Stimulated activated naive CD8-positive, alpha-beta T cell treated with anti-CD3 and anti-CD28 coated beads, Interleukin-15, amount 100 ng/mL, for 72 hours (primary cell): ENCODE measurements around the gene SEC61A2.
A peak's percentile ranks its signal among the peaks of the same experiment; 100 is the strongest.

Experiments used
- ATAC-seq: fragments of 150-1000 bp; cut with Tn5 transposase; 2 replicates; pipeline ENCODE4 v1.10.0; 2021; ENCODE audit warnings: mild to moderate bottlenecking, moderate library complexity
- DNase-seq, 2 donors: peaks; one replicate each; pipeline ENCODE4 v3.0.0; 2021 to 2022
- H3K27ac Mint-ChIP-seq, 2 donors: one replicate each; pipeline ENCODE4 v1.8.0; 2022; ENCODE audit warnings: mild to moderate bottlenecking in 2 of 2, mixed read lengths in 2 of 2, moderate library complexity in 2 of 2
- H3K27me3 Mint-ChIP-seq: one replicate; pipeline ENCODE4 v1.8.0; 2022; ENCODE audit warnings: mixed read lengths
- H3K4me1 Mint-ChIP-seq: one replicate; pipeline ENCODE4 v1.8.0; 2022; ENCODE audit warnings: mild to moderate bottlenecking, mixed read lengths
- H3K4me3 Mint-ChIP-seq, 2 donors: one replicate each; pipeline ENCODE4 v1.8.0; 2022; ENCODE audit warnings: mild to moderate bottlenecking in 2 of 2, mixed read lengths in 2 of 2, moderate library complexity in 1 of 2
- H3K9me3 Mint-ChIP-seq, 2 donors: one replicate each; pipeline ENCODE4 v1.8.0; 2022; ENCODE audit warnings: mixed read lengths in 2 of 2

The SEC61A2 gene

DNA sequence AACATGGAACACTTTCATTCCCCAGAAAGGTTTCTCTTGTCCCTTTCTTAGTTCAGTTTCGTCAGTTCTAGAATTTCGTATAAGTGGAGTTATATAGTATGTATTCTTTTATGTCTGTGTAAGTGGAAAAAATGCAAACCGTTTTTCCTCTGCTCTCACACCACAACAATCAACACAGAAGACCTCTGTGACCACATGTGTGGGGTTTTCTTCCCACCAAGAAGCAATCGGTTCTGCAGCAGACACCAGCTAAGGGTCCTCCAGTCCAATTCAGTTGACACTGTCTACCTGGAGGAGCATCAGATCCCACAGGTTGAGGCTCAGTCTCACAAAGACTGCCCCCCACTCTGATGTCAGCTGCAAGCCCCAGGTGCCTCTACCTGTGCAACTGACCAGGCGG is 72.7 kb downstream of the SEC61A2 start:
- Mint-ChIP-seq H3K27me3 (no peaks in the 10 kb centered on the region), H3K4me1 (peaks cover 43% of the 10 kb centered on the region), H3K27ac (no peak overlapping the region), H3K4me3 (no peak overlapping the region), H3K9me3 (no peaks in the 10 kb centered on the region)
- no peak for DNase-seq
- ATAC-seq = no peak

DNA sequence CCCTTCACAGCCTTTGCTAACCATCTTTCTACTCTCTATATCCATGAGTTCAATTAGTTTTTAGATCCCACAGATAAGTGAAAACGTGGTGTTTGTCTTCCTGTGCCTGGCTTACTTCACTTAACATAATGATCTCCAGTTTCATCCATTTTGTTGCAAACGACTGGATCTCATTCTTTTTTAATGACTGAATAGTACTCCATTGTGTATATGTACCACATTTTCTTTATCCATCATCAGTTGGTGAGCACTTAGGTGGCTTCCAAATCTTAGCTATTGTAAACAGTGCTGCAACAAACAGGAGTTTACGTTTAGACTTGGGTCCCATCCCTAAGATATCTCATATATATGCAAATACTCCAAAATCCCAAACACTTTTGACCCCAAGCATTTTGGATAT is 75.6 kb downstream of the SEC61A2 start:
- no peak overlapping the region for H3K27ac Mint-ChIP-seq
- no peak for ATAC-seq
- H3K4me3 Mint-ChIP-seq = no peak overlapping the region
- peaks cover 35% of the 10 kb centered on the region for H3K4me1 Mint-ChIP-seq
- no peaks in the 10 kb centered on the region for H3K27me3 Mint-ChIP-seq
- H3K9me3 Mint-ChIP-seq = no peaks in the 10 kb centered on the region
- DNase-seq = no peak

DNA sequence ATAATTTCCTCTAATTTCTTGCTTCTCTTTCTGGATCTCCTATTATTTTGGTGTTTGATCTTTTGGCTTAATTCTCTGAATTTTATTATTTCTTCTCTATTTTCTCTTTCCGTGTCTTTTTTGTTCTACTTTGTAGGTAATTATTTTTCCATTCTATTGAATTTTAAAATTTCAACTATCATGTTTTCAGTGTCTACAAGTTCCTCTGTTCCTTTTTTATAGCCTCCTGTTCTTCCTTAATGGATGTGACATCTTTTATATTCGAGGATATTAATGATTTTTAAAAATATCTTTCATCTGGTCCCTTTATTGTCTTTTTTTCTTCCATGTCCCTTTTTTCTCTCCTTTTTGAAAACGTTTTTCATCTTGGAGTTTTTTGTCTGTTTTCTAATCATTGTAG is 77.6 kb downstream of the SEC61A2 start:
- no peak overlapping the region for H3K27ac Mint-ChIP-seq

DNA sequence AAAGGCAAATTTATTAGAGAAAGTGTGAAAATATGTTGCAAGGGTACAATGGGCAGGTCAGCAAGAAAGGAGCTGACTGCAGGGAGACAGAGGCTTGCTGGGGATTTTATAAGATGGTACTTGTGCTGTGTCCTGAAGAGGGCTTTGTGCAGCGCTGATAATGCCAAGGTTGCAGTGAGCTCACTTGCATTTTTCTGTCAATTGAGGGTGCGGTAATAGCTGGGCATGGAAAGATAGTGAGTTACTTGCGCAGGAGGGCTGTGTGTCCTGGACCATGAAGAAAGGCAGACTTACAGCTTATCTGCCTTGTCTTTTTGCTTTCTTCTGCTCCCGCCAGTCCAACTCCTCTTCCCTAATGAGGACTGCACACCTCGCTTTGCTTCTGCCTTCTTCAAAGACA is 79.0 kb downstream of the SEC61A2 start:
- Mint-ChIP-seq H3K27ac (peak overlapping the region in 1 of 2 donors; percentile 8), H3K4me3 (no peak overlapping the region), H3K27me3 (no peaks in the 10 kb centered on the region), H3K9me3 (no peaks in the 10 kb centered on the region), H3K4me1 (peaks cover 12% of the 10 kb centered on the region)
- no peak for ATAC-seq
- no peak for DNase-seq

More for the DNA sequence above, 77.6 kb downstream of the SEC61A2 start:
- no peak for ATAC-seq
- Mint-ChIP-seq H3K4me1 (peaks cover 19% of the 10 kb centered on the region), H3K27me3 (no peaks in the 10 kb centered on the region), H3K4me3 (no peak overlapping the region), H3K9me3 (no peaks in the 10 kb centered on the region)
- DNase-seq = no peak

DNA sequence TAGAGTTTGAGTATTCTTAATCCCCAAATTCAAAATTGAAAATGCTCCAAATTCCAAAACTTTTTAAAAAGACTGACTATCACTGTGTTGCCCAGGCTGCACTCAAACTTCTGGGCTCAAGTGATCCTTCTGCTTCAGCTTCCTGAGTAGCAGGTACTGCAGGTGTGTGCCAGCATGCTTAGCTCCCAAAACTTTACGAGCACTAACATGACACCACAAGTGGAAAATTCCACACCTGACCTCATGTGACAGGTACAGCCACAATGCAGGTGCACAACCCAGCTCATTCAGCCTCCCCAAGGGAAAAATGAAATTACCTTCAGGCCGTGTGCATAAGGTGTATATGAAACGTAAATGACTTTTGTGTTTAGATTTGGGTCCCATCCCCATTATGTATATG is 83.0 kb downstream of the SEC61A2 start:
- H3K4me3 Mint-ChIP-seq = no peak overlapping the region
- no peak overlapping the region for H3K27ac Mint-ChIP-seq
- no peaks in the 10 kb centered on the region for H3K9me3 Mint-ChIP-seq
- no peaks in the 10 kb centered on the region for H3K27me3 Mint-ChIP-seq
- ATAC-seq = no peak
- H3K4me1 Mint-ChIP-seq = peaks cover 19% of the 10 kb centered on the region
- no peak for DNase-seq

DNA sequence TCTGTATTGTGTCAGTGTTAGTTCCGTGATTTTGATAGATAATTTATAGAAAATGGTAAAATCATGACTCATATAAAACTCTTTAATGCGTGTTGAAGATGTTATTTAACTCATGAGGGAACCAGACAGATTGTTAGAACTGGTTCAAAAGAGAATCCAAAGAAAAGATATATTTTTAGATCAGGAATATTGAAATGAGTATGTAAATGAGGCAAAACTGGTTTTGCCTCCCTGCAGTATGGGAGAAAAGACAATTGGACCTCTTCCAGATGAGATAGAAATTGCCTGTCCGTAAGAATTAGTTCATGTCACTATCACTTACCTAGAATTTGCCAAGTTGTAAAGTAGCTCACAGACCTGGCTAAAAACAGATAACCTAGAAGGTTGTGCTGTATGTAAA is 84.1 kb downstream of the SEC61A2 start:
- DNase-seq (no peak), ATAC-seq (no peak)
- H3K9me3 Mint-ChIP-seq = no peaks in the 10 kb centered on the region
- no peaks in the 10 kb centered on the region for H3K27me3 Mint-ChIP-seq
- H3K27ac Mint-ChIP-seq = no peak overlapping the region
- peaks cover 12% of the 10 kb centered on the region for H3K4me1 Mint-ChIP-seq
- no peak overlapping the region for H3K4me3 Mint-ChIP-seq

DNA sequence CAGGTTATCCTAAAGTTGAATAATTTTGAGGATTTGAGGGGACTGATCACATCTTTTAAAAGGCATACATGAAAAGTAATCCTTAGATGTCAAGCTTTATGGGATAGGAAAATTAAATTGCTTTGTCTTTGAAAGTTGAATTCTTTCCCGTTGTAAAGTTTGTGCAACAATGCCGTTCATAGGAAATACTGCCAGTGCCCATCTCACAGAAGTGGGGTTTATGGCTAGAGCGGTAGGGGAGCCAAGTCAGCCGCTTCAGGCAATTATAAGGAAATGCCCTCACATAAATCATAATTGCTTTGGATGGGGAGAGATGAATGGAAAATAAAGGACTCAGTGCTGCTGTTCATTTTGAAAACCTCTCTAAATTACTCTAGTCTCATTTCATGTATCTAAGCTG is 84.6 kb downstream of the SEC61A2 start:
- no peak for ATAC-seq
- no peak overlapping the region for H3K4me3 Mint-ChIP-seq
- peak overlapping the region in 1 of 2 donors; percentile 93 for H3K27ac Mint-ChIP-seq
- H3K4me1 Mint-ChIP-seq = peaks cover 12% of the 10 kb centered on the region
- no peak for DNase-seq
- no peaks in the 10 kb centered on the region for H3K27me3 Mint-ChIP-seq
- no peaks in the 10 kb centered on the region for H3K9me3 Mint-ChIP-seq

DNA sequence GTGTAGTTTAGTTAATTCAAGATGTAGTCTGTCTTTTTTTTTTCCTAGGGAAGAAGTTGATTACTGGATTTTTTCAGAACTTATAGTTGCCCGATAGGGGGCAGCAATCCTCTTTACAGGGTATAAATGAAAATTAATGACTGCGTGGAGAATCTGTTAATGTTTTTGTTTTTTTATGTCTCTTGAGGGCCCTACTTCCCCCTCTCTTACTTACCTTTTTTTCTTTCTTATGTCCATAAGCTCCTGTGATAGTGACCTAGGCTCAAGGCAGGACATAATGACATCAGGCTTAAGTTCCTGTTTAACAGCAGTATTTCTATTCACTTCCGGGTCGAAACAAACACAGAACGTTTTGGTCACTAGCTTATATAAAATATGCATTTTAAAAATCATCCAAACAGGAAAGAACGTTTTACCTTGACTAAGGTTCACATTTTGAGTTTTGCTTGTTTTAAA is 85.3 kb downstream of the SEC61A2 start:
- H3K27me3 Mint-ChIP-seq = no peaks in the 10 kb centered on the region
- no peaks in the 10 kb centered on the region for H3K9me3 Mint-ChIP-seq
- DNase-seq (peak in 1 of 2 donors; percentile 23), ATAC-seq (no peak)
- H3K4me1 Mint-ChIP-seq = peaks cover 12% of the 10 kb centered on the region
- H3K27ac Mint-ChIP-seq = peak overlapping the region; percentile 93 to 94
- H3K4me3 Mint-ChIP-seq = peak overlapping the region; percentile 32 to 62
